Measurements from ENCODE around the gene ZNF281. TPM values are rescaled to one million over a fixed set of nuclear protein-coding genes. Genes with fewer than 3 reads are reported as not detected.
"Not testable (repeated sequence)": the region's sequence is repeated elsewhere in the genome, so short reads cannot be mapped to it uniquely, and the experiment has no call there.

ZNF281 gene
- total RNA-seq, 1 donor, result 67.5 TPM

DNA sequence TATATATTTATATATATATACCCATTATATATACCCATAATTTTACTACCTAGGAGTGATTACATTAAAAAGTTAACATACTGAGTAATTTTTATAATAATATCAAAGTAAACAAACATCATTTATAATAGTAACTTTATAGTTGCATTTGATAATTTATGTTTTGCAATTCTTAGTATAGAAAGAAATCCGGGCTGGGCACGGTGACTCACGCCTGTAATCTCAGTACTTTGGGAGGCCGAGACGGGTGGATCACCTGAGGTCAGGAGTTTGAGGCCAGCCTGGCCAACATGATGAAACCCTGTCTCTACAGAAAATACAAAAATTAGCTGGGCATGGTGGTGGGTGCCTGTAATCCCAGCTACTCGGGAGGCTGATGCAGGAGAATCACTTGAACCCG lies 28.6 kb upstream of the ZNF281 start:
- not testable (repeated sequence) for H3K4me1 ChIP-seq (ENCODE audit: insufficient read depth, low read length); H3K27me3 ChIP-seq (ENCODE audit: insufficient read depth, low read length); H3K4me3 ChIP-seq (ENCODE audit: low read length); H3K9me3 ChIP-seq (ENCODE audit: low read depth, low read length)

DNA sequence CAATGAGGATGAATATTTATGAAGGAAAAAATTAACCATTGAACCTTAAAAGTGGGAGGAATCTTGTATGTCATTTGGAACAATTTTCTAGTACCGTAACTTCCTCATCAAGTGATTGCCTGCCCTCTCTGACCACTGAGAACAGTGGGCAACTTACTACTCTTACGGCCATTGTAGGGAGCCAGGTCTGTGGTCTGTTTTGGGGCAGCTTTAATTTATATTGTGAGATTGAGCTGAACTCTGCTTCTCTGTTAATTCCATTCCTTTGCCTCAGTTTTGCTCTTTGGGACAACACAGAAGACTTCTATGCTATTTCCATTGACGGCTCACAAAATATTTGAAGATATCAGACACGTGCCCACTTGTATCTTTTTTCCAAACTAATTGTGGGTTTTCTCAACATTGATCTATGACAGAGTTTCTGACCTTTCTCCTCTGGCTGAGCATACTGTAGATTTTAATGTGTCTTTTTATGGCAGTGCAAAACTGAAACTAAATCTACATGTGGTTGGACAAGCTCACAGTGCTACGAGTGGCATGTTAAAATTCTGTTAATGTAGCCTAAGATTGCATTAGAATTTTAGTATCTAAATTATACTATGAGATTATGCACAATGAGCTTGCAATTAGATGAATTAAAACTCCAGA lies 27.8 kb upstream of the ZNF281 start:
- Histone ChIP-seq H3K4me1 (ENCODE audit: insufficient read depth, low read length) (peaks cover 7% of the 10 kb centered on the region), H3K27me3 (ENCODE audit: insufficient read depth, low read length) (no peaks in the 10 kb centered on the region), H3K4me3 (ENCODE audit: low read length) (no peak overlapping the region), H3K9me3 (ENCODE audit: low read depth, low read length) (no peaks in the 10 kb centered on the region)

GRCh38 chr1:200437088-200437487 lies 27.3 kb upstream of the ZNF281 start:
- H3K4me1 ChIP-seq (ENCODE audit: insufficient read depth, low read length), result peaks cover 7% of the 10 kb centered on the region
- no peaks in the 10 kb centered on the region for H3K27me3 ChIP-seq (ENCODE audit: insufficient read depth, low read length)
- H3K9me3 ChIP-seq (ENCODE audit: low read depth, low read length), result no peaks in the 10 kb centered on the region
- H3K4me3 ChIP-seq (ENCODE audit: low read length), result no peak overlapping the region

DNA sequence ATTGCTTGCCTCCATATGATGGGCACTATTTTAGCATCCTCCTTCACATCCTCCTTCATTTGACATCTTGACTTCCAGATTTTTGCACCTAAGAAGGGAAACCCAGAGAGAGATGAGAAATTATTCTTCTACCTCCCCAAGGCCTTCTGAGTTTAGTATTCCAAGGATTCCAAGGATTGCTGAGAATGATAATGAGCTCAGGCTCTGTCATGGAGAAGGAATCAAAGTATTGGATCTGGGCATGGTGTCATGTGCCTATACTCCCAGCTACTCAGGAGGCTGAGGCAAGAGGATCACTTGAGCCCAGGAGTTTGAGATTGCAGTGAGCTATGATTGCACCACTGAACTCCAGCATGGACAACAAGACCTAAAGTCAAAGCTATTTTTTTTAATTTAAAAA lies 26.6 kb upstream of the ZNF281 start:
- H3K4me3 ChIP-seq (ENCODE audit: low read length), result no peak overlapping the region
- peaks cover 7% of the 10 kb centered on the region for H3K4me1 ChIP-seq (ENCODE audit: insufficient read depth, low read length)
- H3K9me3 ChIP-seq (ENCODE audit: low read depth, low read length), result no peaks in the 10 kb centered on the region
- no peaks in the 10 kb centered on the region for H3K27me3 ChIP-seq (ENCODE audit: insufficient read depth, low read length)

DNA sequence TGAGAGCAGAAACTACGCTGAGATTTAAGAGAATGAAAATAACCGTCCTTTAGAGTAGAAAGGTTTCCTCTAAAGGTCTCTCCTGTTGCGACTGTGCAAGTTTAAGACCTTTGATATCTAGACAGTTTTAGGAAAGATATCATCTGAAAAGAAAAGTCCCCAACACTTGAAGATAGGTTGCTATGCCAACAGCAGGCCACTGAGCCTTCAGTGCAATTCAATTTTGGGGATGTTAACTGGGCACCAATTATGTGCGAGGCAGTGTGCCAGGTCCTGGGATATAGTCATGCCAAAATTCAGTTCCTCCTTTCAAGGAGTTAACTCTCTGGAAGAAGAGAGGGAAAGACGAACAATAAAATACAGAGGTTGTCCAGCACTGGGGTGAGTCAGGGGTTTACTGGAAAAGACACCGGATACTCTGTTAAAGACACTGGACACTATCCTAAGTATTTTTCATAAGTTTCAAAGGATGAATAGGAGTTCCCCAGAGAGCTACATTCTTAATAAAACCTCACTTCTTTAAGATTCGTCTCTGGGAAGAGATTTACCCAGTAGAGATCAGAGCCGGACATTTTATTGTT lies 25.5 kb upstream of the ZNF281 start:
- H3K27me3 ChIP-seq (ENCODE audit: insufficient read depth, low read length), result no peaks in the 10 kb centered on the region
- peaks cover 7% of the 10 kb centered on the region for H3K4me1 ChIP-seq (ENCODE audit: insufficient read depth, low read length)
- no peaks in the 10 kb centered on the region for H3K9me3 ChIP-seq (ENCODE audit: low read depth, low read length)
- H3K4me3 ChIP-seq (ENCODE audit: low read length), result no peak overlapping the region

DNA sequence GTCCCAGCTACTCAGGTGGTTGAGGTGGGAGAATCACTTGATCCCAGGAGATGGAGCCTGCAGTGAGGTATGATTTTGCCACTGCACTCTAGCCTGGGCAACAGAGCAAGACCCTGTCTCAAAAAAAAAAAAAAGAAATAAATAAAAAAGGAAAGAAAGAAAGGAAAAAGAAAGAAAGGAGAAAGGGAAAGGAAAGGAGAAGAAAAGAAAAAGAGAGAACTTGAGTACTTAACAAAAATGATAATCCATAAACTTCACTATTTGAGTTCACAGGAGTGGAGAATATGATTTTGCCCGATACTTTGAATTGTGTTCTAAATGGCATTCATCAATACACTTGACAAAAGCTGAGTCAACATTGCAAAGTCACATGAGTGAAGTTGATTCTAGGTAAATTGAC lies 23.8 kb upstream of the ZNF281 start:
- no peaks in the 10 kb centered on the region for H3K27me3 ChIP-seq (ENCODE audit: insufficient read depth, low read length)
- H3K9me3 ChIP-seq (ENCODE audit: low read depth, low read length), result no peaks in the 10 kb centered on the region
- H3K4me3 ChIP-seq (ENCODE audit: low read length), result no peak overlapping the region
- peaks cover 7% of the 10 kb centered on the region for H3K4me1 ChIP-seq (ENCODE audit: insufficient read depth, low read length)

GRCh38 chr1:200432586-200432985 lies 22.8 kb upstream of the ZNF281 start:
- no peaks in the 10 kb centered on the region for H3K9me3 ChIP-seq (ENCODE audit: low read depth, low read length)
- H3K4me1 ChIP-seq (ENCODE audit: insufficient read depth, low read length), result peaks cover 3% of the 10 kb centered on the region
- no peaks in the 10 kb centered on the region for H3K27me3 ChIP-seq (ENCODE audit: insufficient read depth, low read length)
- no peak overlapping the region for H3K4me3 ChIP-seq (ENCODE audit: low read length)

DNA sequence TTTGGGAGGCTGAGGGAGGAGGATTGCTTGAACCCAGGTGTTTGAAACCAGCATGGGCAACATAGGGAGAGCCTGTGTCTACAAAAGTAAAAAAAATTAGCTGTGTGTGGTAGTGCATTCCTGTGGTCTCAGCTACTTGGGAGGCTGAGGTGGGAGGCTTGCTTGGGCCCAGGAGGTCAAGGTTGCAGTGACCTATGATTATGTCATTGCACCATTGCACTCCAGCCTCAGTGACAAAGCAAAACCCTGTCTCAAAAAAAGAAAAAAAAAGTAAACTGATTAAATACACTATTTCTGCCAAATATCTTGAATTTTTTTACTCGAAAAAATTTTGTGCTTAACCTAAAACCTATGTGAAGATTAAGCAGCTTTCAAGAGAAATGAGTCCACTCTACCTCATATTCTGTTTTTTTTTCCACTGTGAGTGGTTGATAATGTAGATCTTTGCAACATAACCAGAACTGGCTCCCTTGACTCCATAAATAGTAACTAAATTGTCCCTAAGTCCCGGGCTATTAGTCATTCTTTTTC lies 19.4 kb upstream of the ZNF281 start:
- Histone ChIP-seq H3K4me3 (ENCODE audit: low read length) (no peak overlapping the region), H3K27me3 (ENCODE audit: insufficient read depth, low read length) (no peaks in the 10 kb centered on the region), H3K9me3 (ENCODE audit: low read depth, low read length) (no peaks in the 10 kb centered on the region), H3K4me1 (ENCODE audit: insufficient read depth, low read length) (no peaks in the 10 kb centered on the region)

- no peaks in the 10 kb centered on the region for H3K4me1 ChIP-seq (ENCODE audit: insufficient read depth, low read length)
- no peaks in the 10 kb centered on the region for H3K9me3 ChIP-seq (ENCODE audit: low read depth, low read length)
- H3K4me3 ChIP-seq (ENCODE audit: low read length), result no peak overlapping the region
- no peaks in the 10 kb centered on the region for H3K27me3 ChIP-seq (ENCODE audit: insufficient read depth, low read length)
Measured at GRCh38 chr1:200428482-200429205, 18.8 kb upstream of the ZNF281 start.

DNA sequence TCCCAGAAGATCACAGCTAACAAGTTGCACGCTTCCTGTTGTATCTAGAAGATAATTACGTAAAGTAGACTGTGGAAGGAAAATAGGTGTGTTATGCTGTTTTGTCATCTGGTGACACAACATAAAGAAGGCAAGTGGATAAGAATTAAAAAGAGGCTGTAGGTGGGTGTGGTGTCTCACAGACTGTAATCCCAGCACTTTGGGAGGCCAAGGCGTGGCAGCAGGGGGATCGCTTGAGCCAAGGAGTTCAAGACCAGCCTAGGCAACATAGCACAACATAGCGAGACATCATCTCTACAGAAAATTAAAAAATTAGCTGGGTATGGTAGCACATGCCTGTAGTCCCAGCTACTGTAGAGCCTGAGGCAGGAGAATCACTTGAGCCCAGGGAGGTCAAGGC lies 17.9 kb upstream of the ZNF281 start:
- Histone ChIP-seq H3K4me1 (ENCODE audit: insufficient read depth, low read length) (no peaks in the 10 kb centered on the region), H3K27me3 (ENCODE audit: insufficient read depth, low read length) (no peaks in the 10 kb centered on the region), H3K4me3 (ENCODE audit: low read length) (no peak overlapping the region), H3K9me3 (ENCODE audit: low read depth, low read length) (no peaks in the 10 kb centered on the region)

DNA sequence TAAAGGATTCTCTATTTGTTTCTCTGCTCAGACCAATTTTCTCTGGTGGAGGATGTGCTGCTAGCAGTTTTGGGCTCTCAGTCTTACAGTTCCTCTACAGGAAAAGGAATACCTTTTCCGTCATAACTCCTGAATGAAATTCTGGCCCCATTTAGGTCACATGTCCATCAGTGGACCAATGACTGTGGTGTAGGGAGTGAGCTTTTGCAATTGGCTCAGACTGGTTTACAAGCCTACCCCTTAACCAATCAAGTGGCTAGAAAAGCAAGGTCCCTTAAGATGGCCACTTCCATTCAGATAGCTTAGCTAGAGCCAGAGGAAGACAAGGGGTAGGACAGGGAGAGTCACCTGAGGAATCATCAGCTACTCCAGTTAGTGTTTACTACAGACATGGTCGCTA lies 16.4 kb upstream of the ZNF281 start:
- no peak overlapping the region for H3K4me3 ChIP-seq (ENCODE audit: low read length)
- no peaks in the 10 kb centered on the region for H3K4me1 ChIP-seq (ENCODE audit: insufficient read depth, low read length)
- no peaks in the 10 kb centered on the region for H3K27me3 ChIP-seq (ENCODE audit: insufficient read depth, low read length)
- no peaks in the 10 kb centered on the region for H3K9me3 ChIP-seq (ENCODE audit: low read depth, low read length)

DNA sequence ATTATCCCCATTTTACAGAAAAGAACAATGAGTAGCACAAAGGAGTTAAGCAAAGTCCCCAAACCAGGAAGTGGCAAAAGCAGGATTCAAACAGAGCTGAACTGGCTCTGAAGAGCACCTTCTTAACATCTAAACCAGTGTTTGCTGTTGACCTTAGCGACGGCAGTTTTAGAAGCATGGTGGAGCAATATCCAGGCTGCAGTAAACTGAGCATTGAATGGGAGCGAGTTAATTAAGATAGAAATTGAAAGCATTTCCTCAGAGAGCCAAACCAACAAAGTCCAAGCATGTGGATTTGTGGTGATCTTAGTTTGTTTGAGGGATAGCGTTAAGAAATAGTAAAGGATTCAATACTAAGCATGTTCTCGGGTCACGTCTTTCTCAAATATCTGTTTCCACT lies 13.4 kb upstream of the ZNF281 start:
- H3K4me1 ChIP-seq (ENCODE audit: insufficient read depth, low read length), result no peaks in the 10 kb centered on the region
- no peak overlapping the region for H3K4me3 ChIP-seq (ENCODE audit: low read length)
- no peaks in the 10 kb centered on the region for H3K27me3 ChIP-seq (ENCODE audit: insufficient read depth, low read length)
- no peaks in the 10 kb centered on the region for H3K9me3 ChIP-seq (ENCODE audit: low read depth, low read length)

GRCh38 chr1:200422211-200422610 lies 12.4 kb upstream of the ZNF281 start:
- Histone ChIP-seq H3K9me3 (ENCODE audit: low read depth, low read length) (no peaks in the 10 kb centered on the region), H3K27me3 (ENCODE audit: insufficient read depth, low read length) (no peaks in the 10 kb centered on the region), H3K4me1 (ENCODE audit: insufficient read depth, low read length) (no peaks in the 10 kb centered on the region), H3K4me3 (ENCODE audit: low read length) (no peak overlapping the region)

DNA sequence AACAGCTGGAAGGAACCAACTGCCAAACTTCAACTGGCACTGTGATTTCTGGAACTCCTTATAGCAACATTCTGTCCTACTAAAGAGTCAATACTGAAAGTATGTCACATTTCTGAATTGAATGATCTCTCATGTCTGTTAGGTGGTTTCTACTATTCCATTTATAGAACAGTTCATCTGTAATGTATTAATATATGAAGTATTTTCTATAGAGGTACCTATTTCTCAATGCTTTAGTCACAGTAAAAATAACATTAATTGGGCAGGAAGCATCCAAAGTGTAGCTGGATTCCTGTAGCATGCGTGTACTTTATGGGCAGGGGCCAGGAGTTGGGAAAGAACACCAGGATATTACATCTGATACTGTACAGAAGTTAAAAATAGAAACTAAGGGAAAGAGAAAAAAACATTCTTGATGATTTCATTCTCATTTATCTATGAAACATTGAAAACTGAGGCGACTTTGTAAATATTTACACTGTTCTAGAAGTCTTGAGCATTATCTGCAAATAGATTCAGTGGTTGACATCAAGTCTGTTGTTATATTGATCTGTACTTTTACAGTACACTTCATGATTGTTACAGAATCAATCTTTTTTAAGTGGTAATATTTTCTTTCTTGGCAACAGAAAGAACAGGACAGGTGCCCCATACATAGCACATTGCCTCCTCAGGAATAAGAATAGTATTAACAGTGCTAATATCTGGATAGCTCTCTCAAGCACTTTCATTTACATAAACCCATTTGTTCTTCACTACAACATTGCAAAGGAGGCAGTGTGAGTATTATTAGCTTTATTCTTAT lies 6.2 kb upstream of the ZNF281 start:
- peaks cover 7% of the 10 kb centered on the region for H3K4me1 ChIP-seq (ENCODE audit: insufficient read depth, low read length)

GRCh38 chr1:200415227-200415626 lies 5.4 kb upstream of the ZNF281 start:
- no peak overlapping the region for H3K4me3 ChIP-seq (ENCODE audit: low read length)
- peaks cover 13% of the 10 kb centered on the region for H3K4me1 ChIP-seq (ENCODE audit: insufficient read depth, low read length)
- no peaks in the 10 kb centered on the region for H3K27me3 ChIP-seq (ENCODE audit: insufficient read depth, low read length)
- H3K9me3 ChIP-seq (ENCODE audit: low read depth, low read length), result no peaks in the 10 kb centered on the region

More for the DNA sequence above, 6.2 kb upstream of the ZNF281 start:
- Histone ChIP-seq H3K4me3 (ENCODE audit: low read length) (no peak overlapping the region), H3K9me3 (ENCODE audit: low read depth, low read length) (no peaks in the 10 kb centered on the region), H3K27me3 (ENCODE audit: insufficient read depth, low read length) (no peaks in the 10 kb centered on the region)
